Non-pigmented ciliary epithelial cell (primary cell): Measurements from ENCODE around the gene IGBP1.
"Not testable (repeated sequence)": the region's sequence is repeated elsewhere in the genome, so short reads cannot be mapped to it uniquely, and the experiment has no call there.

Source experiments
- DNase-seq: peaks from one replicate; pipeline ENCODE4 v3.0.0-alpha.2; 2010; ENCODE audit warnings: low read depth

The IGBP1 gene

GRCh38 chrX:70166601-70167590, 33.6 kb downstream of the IGBP1 start:
- DNase-seq = peak; percentile 35

GRCh38 chrX:70168238-70169188, 35.3 kb downstream of the IGBP1 start:
- peak; percentile 31 for DNase-seq

DNA sequence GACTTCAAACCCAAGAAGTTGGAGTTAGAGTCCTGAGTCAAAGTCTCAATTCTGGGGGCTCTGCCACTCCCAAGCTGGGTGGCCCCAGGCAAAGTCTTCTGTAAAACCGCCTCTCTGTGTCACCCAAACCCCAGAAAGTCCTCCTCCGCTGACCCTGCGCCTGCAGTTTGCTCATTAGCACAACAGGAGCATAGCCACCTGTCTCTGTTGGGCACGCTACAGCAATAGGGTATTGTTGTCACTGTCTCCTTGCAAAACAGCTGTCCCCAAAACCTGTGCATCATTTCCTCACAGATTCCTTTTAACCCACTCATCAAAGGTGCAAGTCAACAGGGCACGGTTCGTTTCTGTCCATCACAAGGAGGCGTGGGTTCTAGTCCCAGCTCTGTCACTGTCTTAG, 36.0 kb downstream of the IGBP1 start:
- DNase-seq = no peak

DNA sequence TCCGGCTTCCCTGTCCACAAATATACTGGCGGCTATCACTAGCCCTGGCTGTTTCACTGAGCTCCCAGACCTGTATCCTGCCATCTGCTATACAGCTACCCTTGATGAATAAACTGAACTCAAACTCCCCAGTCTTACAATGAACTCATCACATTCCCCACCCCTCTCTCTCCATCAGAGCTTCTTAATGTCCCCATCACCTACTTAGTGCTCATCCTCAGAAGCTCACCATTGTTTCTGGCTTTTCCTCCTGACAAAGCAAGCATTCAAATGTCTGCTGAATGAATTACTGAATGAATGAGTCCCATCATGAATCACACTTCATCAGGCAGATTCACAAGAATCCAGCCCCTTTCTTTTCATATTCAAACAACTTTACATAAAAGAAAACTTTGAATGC, 38.4 kb downstream of the IGBP1 start:
- no peak for DNase-seq

GRCh38 chrX:70172221-70172620, 39.0 kb downstream of the IGBP1 start:
- no peak for DNase-seq

GRCh38 chrX:70172964-70173363, 39.7 kb downstream of the IGBP1 start:
- DNase-seq = no peak

- DNase-seq = no peak
Observed at GRCh38 chrX:70174754-70175153, 41.5 kb downstream of the IGBP1 start.

- DNase-seq = no peak
Observed at GRCh38 chrX:70175338-70175737, 42.1 kb downstream of the IGBP1 start.

- no peak for DNase-seq
Observed at GRCh38 chrX:70176938-70177533, 43.8 kb downstream of the IGBP1 start, which contains the start of gene DGAT2L6. DGAT2L6 (plus strand) TSS chrX:70177483; CDS start chrX:70177583, 100 bp downstream.

DNA sequence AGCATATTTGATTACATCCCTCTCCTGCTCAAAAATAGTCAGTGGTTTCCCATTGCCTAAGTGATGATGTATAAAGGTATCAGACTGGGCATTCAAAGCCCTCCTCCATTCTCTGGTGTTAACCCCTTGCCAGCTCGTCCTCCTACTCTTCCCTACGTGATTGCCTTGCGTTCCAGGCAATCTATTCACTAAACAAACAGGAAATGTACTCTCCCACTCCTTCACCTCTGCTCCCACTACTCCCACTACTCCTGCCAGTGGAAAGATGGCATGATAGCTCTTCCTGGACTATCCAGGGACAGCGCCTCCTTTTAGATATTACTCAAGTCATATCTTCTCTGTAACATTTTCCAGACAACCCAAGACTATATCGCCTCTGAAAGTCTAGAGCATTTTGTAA, 49.8 kb downstream of the IGBP1 start:
- DNase-seq = no peak

- no peak for DNase-seq
Observed at GRCh38 chrX:70190225-70190624, 57.0 kb downstream of the IGBP1 start.

- DNase-seq = no peak
Observed at GRCh38 chrX:70196961-70197720, 63.9 kb downstream of the IGBP1 start.

- no peak for DNase-seq
Observed at GRCh38 chrX:70201732-70202131, 68.5 kb downstream of the IGBP1 start.

DNA sequence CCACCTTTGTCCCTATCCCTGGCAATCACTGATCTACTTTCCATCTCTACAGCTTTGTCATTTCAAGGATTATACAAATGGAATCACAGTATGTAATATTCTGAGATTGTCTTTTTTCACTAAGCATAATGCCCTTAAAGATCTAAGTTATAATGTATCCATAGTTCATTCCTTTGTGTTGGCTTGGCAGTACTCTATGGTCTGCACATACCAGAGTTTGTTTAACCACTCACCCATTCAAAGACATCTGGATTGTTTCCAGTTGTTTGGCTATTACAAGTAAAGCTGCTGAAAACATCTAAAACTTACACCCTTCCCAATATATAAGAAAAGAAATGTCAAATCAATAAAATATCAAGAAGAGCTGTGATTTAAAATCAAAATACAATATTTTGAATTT, 75.2 kb downstream of the IGBP1 start:
- DNase-seq = no peak

GRCh38 chrX:70209570-70209969, 76.3 kb downstream of the IGBP1 start:
- DNase-seq = not testable (repeated sequence)
